ENCODE results near the gene CSTF3.

- TF ChIP-seq CTCF (IDR thresholded peaks at IDR 0.05; ENCODE audit: insufficient read depth, low read depth, low read length) (no peak), EZH2 (IDR thresholded peaks at IDR 0.05; ENCODE audit: insufficient read depth, low read length) (no peak)
These were observed 21.1 kb upstream of the CSTF3 start for GRCh38 chr11:33182246-33182878.
